Ishikawa (cell line): Measurements from ENCODE around the gene PBX3.

ENCODE experiments used
- CEBPB ChIP-seq: IDR thresholded peaks from 2 replicates; pipeline ENCODE4 v1.6.1; 2012
- CREB1 ChIP-seq: IDR thresholded peaks from 2 replicates; pipeline ENCODE4 v1.6.1; 2012; ENCODE audit warnings: low read depth
- EGR1 ChIP-seq: IDR thresholded peaks from 2 replicates; pipeline ENCODE4 v1.6.1; 2012
- EP300 ChIP-seq: IDR thresholded peaks from 2 replicates; pipeline ENCODE4 v1.6.1; 2012; ENCODE audit warnings: borderline replicate concordance
- FOXM1 ChIP-seq: IDR thresholded peaks from 2 replicates; pipeline ENCODE4 v1.6.1; 2012; ENCODE audit warnings: low read depth, borderline replicate concordance
- NFIC ChIP-seq: IDR thresholded peaks from 2 replicates; pipeline ENCODE4 v1.6.1; 2012
- RAD21 ChIP-seq: IDR thresholded peaks from 2 replicates; pipeline ENCODE4 v1.6.1; 2012; ENCODE audit warnings: low read depth
- REST ChIP-seq: IDR thresholded peaks from 2 replicates; pipeline ENCODE4 v1.6.1; 2012; ENCODE audit warnings: low read depth, mild to moderate bottlenecking
- TAF1 ChIP-seq: IDR thresholded peaks from 2 replicates; pipeline ENCODE4 v1.6.1; 2012; ENCODE audit warnings: low read depth, mild to moderate bottlenecking
- TCF12 ChIP-seq: IDR thresholded peaks from 2 replicates; pipeline ENCODE4 v1.6.1; 2012; ENCODE audit warnings: low read depth
- TEAD4 ChIP-seq: IDR thresholded peaks from 2 replicates; pipeline ENCODE4 v1.6.1; 2012
- USF1 ChIP-seq: IDR thresholded peaks from 2 replicates; pipeline ENCODE4 v1.6.1; 2012
- YY1 ChIP-seq: IDR thresholded peaks from 2 replicates; pipeline ENCODE4 v1.6.1; 2012; ENCODE audit warnings: low read depth
- ZBTB7A ChIP-seq: IDR thresholded peaks from 2 replicates; pipeline ENCODE4 v1.6.1; 2012; ENCODE audit warnings: low read depth
- TF ChIP-seq, protein P1 (sequence below): IDR thresholded peaks from 2 replicates; pipeline ENCODE4 v1.6.1; 2012

The PBX3 gene

GRCh38 chr9:125747053-125747764 lies at the start of gene PBX3:
TSS of gene PBX3 (plus strand) at chr9:125747373.
- TF ChIP-seq NFIC (no peak), REST (no peak), TAF1 (peak; percentile 26; the same call in 1 of the 2 replicates), YY1 (no peak), EGR1 (peak; percentile 38)
- TF ChIP-seq, protein P1, sequence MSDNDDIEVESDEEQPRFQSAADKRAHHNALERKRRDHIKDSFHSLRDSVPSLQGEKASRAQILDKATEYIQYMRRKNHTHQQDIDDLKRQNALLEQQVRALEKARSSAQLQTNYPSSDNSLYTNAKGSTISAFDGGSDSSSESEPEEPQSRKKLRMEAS, result no peak

DNA sequence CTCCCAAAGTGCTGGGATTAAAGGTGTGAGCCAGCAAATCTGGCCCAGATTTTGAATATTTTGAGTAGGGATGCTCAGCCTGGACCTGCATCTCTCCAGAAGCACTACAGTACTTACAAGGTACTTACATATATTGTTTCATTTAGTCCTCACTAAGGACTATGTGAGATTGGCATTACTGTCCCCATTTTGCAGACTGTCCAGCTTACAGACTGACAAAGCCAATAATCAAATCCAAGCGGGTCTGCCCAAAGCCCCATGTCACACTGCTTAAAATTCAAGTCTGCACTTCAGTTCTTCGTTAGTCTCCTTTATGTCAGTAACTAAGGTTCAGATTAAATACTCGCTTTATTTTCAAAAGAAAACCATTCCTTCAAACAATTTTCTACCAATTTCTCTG lies 47.3 kb upstream of the PBX3 start:
- TF ChIP-seq TEAD4, result no peak
- no peak for TF ChIP-seq TAF1
- no peak for TF ChIP-seq REST
- no peak for TF ChIP-seq EGR1
- TF ChIP-seq CEBPB, result no peak
- TF ChIP-seq CREB1, result no peak
- TF ChIP-seq ZBTB7A, result no peak
- no peak for TF ChIP-seq USF1
- TF ChIP-seq EP300, result no peak
- no peak for TF ChIP-seq RAD21
- TF ChIP-seq, protein P1, result no peak
- no peak for TF ChIP-seq NFIC
- TF ChIP-seq TCF12, result no peak
- TF ChIP-seq FOXM1, result no peak
- TF ChIP-seq YY1, result no peak

- TF ChIP-seq EGR1, result no peak
- TF ChIP-seq YY1, result no peak
- no peak for TF ChIP-seq RAD21
- TF ChIP-seq CEBPB, result no peak
- TF ChIP-seq EP300, result no peak
- TF ChIP-seq, protein P1, result no peak
Observed at GRCh38 chr9:125700791-125701190, 46.4 kb upstream of the PBX3 start.

GRCh38 chr9:125701351-125701750 lies 45.8 kb upstream of the PBX3 start:
- TF ChIP-seq REST, result no peak
- TF ChIP-seq FOXM1, result no peak
- no peak for TF ChIP-seq ZBTB7A
- TF ChIP-seq CREB1, result no peak
- no peak for TF ChIP-seq USF1
- TF ChIP-seq YY1, result no peak
- no peak for TF ChIP-seq TEAD4
- TF ChIP-seq EP300, result no peak
- no peak for TF ChIP-seq RAD21
- TF ChIP-seq EGR1, result no peak
- no peak for TF ChIP-seq NFIC

DNA sequence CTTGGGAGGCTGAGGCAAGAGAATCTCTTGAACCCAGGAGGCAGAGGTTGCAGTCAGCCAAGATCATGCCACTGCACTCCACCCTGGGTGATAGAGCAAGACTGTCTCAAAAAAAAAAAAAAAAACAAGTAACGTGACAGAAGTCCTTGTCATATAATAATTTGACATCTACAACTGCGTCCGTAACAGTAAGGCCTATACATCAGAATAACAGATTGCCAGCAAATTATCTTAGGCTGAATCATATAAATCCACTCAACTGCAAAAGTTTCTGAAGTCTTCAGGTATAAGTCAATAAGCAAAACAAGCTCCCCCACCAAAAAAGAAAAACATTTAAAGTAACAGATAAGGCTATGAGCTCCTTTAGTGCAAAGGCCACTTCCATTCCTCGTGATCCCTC lies 43.5 kb upstream of the PBX3 start:
- no peak for TF ChIP-seq FOXM1
- no peak for TF ChIP-seq CEBPB
- TF ChIP-seq REST, result no peak
- TF ChIP-seq, protein P1, result no peak
- no peak for TF ChIP-seq YY1
- TF ChIP-seq RAD21, result no peak
- TF ChIP-seq EGR1, result no peak
- no peak for TF ChIP-seq TAF1
- TF ChIP-seq TEAD4, result no peak
- no peak for TF ChIP-seq EP300
- TF ChIP-seq NFIC, result no peak
- no peak for TF ChIP-seq CREB1
- TF ChIP-seq TCF12, result no peak
- TF ChIP-seq ZBTB7A, result no peak
- TF ChIP-seq USF1, result no peak
